Osteoblast (primary cell): ENCODE results near the gene HACD3. TPM values are rescaled to one million over a fixed set of nuclear protein-coding genes. Genes with fewer than 3 reads are reported as not detected.

Experiments
- DNase-seq: peaks from one replicate; pipeline ENCODE4 v3.0.0; 2011; ENCODE audit warnings: low spot score, mixed read lengths; ENCODE audit not compliant: insufficient read length; ENCODE audit errors: missing footprints
- H2AFZ ChIP-seq: 2 replicates; pipeline ENCODE4 v1.6.0; 2011; ENCODE audit warnings: mild to moderate bottlenecking, low read length
- H3K27ac ChIP-seq: 2 replicates; pipeline ENCODE4 v1.5.1; 2011; ENCODE audit warnings: mild to moderate bottlenecking, low read depth, low read length, moderate library complexity
- H3K27me3 ChIP-seq: 2 replicates; pipeline ENCODE4 v1.6.0; 2012; ENCODE audit warnings: mild to moderate bottlenecking, control low read depth, inconsistent platforms, low read length, moderate library complexity; ENCODE audit not compliant: insufficient read depth
- H3K36me3 ChIP-seq: 2 replicates; pipeline ENCODE4 v1.5.1; 2011; ENCODE audit warnings: mild to moderate bottlenecking, low read length, control low read depth, moderate library complexity; ENCODE audit not compliant: insufficient read depth
- H3K4me1 ChIP-seq: 2 replicates; pipeline ENCODE4 v1.5.1; 2011; ENCODE audit warnings: mild to moderate bottlenecking, low read length, control low read depth, moderate library complexity; ENCODE audit not compliant: insufficient read depth
- H3K4me2 ChIP-seq: 2 replicates; pipeline ENCODE4 v1.6.0; 2011; ENCODE audit warnings: mild to moderate bottlenecking, low read length; ENCODE audit not compliant: insufficient read depth
- H3K4me3 ChIP-seq: fragments of 200-600 bp; sonication (generic); 3 replicates; pipeline ENCODE4 v1.5.1; 2012; ENCODE audit warnings: mild to moderate bottlenecking, low read length, inconsistent platforms; ENCODE audit not compliant: insufficient read depth
- H3K79me2 ChIP-seq: 2 replicates; pipeline ENCODE4 v1.6.0; 2012; ENCODE audit warnings: mild to moderate bottlenecking, low read length, control low read depth, inconsistent platforms; ENCODE audit not compliant: insufficient read depth
- H3K9me3 ChIP-seq: 2 replicates; pipeline ENCODE4 v1.5.1; 2011; ENCODE audit warnings: low read depth, low read length, control low read depth
- H4K20me1 ChIP-seq: 2 replicates; pipeline ENCODE4 v1.6.0; 2012; ENCODE audit warnings: mild to moderate bottlenecking, low read length, control low read depth; ENCODE audit not compliant: insufficient read depth
- total RNA-seq: library from RNA; depleted of rRNA; stranded (reverse); fragments of >200 nt; gene quantifications from 2 replicates; pipeline ENCODE4 v1.2.3, GENCODE V29; 2012
- TF ChIP-seq, protein P1 (sequence below): IDR thresholded peaks from 2 replicates; pipeline ENCODE4 v1.5.1; 2011; ENCODE audit warnings: mild to moderate bottlenecking, low read depth, low read length, moderate library complexity; ENCODE audit errors: extremely low read depth

The HACD3 gene
- total RNA-seq, 1 donor = 75.3 TPM

GRCh38 chr15:65512189-65512588 lies 18.1 kb upstream of the HACD3 start:
- no peak overlapping the region for H3K4me3 ChIP-seq
- H2AFZ ChIP-seq = no peak overlapping the region
- peaks cover 55% of the 10 kb centered on the region for H3K79me2 ChIP-seq
- peak overlapping the region; percentile 59 for H3K4me2 ChIP-seq
- H4K20me1 ChIP-seq = peaks cover 16% of the 10 kb centered on the region
- DNase-seq = no peak
- H3K27ac ChIP-seq = peak overlapping the region; percentile 81
- TF ChIP-seq, protein P1, sequence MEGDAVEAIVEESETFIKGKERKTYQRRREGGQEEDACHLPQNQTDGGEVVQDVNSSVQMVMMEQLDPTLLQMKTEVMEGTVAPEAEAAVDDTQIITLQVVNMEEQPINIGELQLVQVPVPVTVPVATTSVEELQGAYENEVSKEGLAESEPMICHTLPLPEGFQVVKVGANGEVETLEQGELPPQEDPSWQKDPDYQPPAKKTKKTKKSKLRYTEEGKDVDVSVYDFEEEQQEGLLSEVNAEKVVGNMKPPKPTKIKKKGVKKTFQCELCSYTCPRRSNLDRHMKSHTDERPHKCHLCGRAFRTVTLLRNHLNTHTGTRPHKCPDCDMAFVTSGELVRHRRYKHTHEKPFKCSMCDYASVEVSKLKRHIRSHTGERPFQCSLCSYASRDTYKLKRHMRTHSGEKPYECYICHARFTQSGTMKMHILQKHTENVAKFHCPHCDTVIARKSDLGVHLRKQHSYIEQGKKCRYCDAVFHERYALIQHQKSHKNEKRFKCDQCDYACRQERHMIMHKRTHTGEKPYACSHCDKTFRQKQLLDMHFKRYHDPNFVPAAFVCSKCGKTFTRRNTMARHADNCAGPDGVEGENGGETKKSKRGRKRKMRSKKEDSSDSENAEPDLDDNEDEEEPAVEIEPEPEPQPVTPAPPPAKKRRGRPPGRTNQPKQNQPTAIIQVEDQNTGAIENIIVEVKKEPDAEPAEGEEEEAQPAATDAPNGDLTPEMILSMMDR = no peak
- no peaks in the 10 kb centered on the region for H3K27me3 ChIP-seq
- no peaks in the 10 kb centered on the region for H3K9me3 ChIP-seq
- peaks cover 38% of the 10 kb centered on the region for H3K36me3 ChIP-seq
- peaks cover 15% of the 10 kb centered on the region for H3K4me1 ChIP-seq

GRCh38 chr15:65512807-65513416 lies 17.4 kb upstream of the HACD3 start:
- H2AFZ ChIP-seq = no peak overlapping the region
- TF ChIP-seq, protein P1 = no peak
- H3K36me3 ChIP-seq = peaks cover 37% of the 10 kb centered on the region
- H3K27me3 ChIP-seq = no peaks in the 10 kb centered on the region
- H3K27ac ChIP-seq = peak overlapping the region; percentile 81
- H3K9me3 ChIP-seq = no peaks in the 10 kb centered on the region
- DNase-seq = peak; percentile 25
- H4K20me1 ChIP-seq = peaks cover 16% of the 10 kb centered on the region
- peak overlapping the region; percentile 33 for H3K4me3 ChIP-seq
- H3K4me1 ChIP-seq = peaks cover 17% of the 10 kb centered on the region
- peaks cover 58% of the 10 kb centered on the region for H3K79me2 ChIP-seq
- H3K4me2 ChIP-seq = peak overlapping the region; percentile 59

- Histone ChIP-seq H4K20me1 (peaks cover 16% of the 10 kb centered on the region), H2AFZ (peak within 1 kb of the TSS; percentile 92), H3K9me3 (no peaks in the 10 kb centered on the region), H3K4me1 (peaks cover 18% of the 10 kb centered on the region), H3K4me3 (peak within 1 kb of the TSS; percentile 96), H3K27me3 (no peaks in the 10 kb centered on the region), H3K4me2 (peak within 1 kb of the TSS; percentile 89), H3K79me2 (peaks cover 41% of the 10 kb centered on the region), H3K36me3 (peaks cover 2% of the 10 kb centered on the region), H3K27ac (peak within 1 kb of the TSS; percentile 81)
- TF ChIP-seq, protein P1 = peak; percentile 97
- DNase-seq = peak; percentile 97
Observed at GRCh38 chr15:65516997-65517865, 13.0 kb upstream of the HACD3 start, which contains the start of gene DPP8. Gene DPP8 (minus strand): TSS chr15:65517689. CDS start chr15:65512553, 5,136 bp downstream.

GRCh38 chr15:65517866-65518207 lies 12.4 kb upstream of the HACD3 start:
- no peaks in the 10 kb centered on the region for H3K9me3 ChIP-seq
- H3K27me3 ChIP-seq = no peaks in the 10 kb centered on the region
- no peaks in the 10 kb centered on the region for H3K36me3 ChIP-seq
- H3K4me2 ChIP-seq = peak overlapping the region; percentile 71
- H3K4me1 ChIP-seq = peaks cover 13% of the 10 kb centered on the region
- H4K20me1 ChIP-seq = peaks cover 16% of the 10 kb centered on the region
- no peak for DNase-seq
- H3K27ac ChIP-seq = no peak overlapping the region
- peak overlapping the region; percentile 92 for H2AFZ ChIP-seq
- TF ChIP-seq, protein P1 = no peak
- peak overlapping the region; percentile 96 for H3K4me3 ChIP-seq
- H3K79me2 ChIP-seq = peaks cover 36% of the 10 kb centered on the region
